Erythroblast (primary cell): ENCODE measurements around the gene COA1.

ENCODE experiments used
- GATA1 ChIP-seq: IDR thresholded peaks from 2 replicates; pipeline ENCODE4 v1.6.1; 2011; ENCODE audit warnings: low read depth, mild to moderate bottlenecking, control low read depth, low read length, moderate library complexity
- POLR2A ChIP-seq: IDR thresholded peaks from 2 replicates; pipeline ENCODE4 v1.6.1; 2011; ENCODE audit warnings: mild to moderate bottlenecking, low read length

DNA sequence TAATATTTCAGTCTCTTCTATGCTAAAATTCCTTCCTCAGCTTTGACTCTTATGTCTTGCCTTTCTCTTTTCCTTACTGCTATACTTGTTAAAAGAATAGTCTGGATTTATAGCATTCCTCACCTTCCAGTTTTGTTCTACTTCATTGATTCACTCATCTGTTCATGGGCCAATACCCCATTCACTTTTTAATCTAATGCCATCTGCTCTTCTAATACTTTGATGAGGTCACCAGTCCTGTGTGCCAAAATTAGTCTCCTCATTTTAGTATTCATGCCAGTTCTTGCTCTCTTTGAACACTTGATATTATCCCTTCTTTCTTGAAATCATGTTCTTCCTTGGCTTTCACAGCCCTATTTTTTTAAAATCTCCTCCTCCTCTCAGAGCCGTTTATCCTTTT lies 127.1 kb downstream of the COA1 start:
- no peak for TF ChIP-seq POLR2A
- TF ChIP-seq GATA1 = no peak
